Activated CD8-positive, alpha-beta memory T cell treated with anti-CD3 and anti-CD28 coated beads for 1 hour (primary cell): ENCODE measurements around the gene LHX2.

ENCODE experiments used
- DNase-seq, 2 donors: peaks; one replicate each; pipeline ENCODE4 v3.0.0-alpha.2; 2020; ENCODE audit warnings: low read depth in 1 of 2; ENCODE audit errors: extremely low read depth in 1 of 2

LHX2 gene

DNA sequence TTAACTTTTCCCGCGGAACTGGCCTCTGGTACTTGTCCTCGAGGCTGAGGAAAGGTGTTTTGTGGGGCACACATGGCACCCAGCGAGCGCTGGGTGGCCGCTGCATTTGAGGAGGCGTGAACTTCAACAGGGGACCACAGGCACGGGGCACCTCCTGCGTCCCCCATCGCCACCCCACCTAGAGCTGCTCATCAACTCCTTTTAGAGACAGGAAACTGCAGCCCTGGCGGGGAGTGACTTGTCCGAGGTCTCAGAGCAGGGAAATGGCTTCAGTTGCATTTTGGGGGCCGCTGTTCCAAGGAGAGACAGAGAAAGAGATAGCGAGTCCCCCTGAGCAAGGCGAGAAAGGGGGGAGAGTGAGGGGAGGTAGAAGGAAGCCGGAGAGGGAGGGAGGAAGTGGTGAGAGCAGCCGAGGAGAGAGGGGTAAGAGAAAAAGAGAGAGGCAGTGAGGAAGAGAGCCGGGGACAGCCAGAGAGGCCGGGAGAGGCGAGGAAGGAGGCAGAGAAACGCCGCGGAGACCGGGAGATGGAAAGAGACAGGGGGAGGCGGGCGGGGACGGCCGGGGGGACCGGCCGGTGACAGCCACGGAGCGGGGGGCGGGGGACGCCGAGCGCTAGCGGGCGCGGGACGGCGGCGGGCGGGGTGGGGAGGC, 12.5 kb upstream of the LHX2 start:
- no peak for DNase-seq

DNA sequence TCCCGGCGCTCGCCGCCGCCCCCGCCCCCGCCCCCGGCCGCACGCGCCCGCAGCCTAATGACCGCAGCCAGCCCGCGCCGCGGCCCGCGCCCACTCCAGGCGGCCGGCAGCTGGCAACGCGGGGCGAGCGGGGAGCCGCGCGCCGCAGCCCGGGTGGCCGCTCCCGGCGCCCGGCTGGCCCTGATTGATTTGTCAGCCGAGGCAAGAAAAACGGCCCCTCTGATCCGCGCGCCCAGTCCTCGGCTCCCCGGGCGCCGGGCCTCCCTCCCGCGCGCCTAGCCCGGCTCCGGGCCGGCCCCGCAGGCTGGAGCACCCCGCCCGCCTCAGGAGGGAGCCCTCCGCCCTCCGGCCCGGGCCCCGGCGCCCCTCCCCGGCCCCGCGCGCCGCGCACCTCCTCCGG, 11.9 kb upstream of the LHX2 start:
- DNase-seq: no peak

DNA sequence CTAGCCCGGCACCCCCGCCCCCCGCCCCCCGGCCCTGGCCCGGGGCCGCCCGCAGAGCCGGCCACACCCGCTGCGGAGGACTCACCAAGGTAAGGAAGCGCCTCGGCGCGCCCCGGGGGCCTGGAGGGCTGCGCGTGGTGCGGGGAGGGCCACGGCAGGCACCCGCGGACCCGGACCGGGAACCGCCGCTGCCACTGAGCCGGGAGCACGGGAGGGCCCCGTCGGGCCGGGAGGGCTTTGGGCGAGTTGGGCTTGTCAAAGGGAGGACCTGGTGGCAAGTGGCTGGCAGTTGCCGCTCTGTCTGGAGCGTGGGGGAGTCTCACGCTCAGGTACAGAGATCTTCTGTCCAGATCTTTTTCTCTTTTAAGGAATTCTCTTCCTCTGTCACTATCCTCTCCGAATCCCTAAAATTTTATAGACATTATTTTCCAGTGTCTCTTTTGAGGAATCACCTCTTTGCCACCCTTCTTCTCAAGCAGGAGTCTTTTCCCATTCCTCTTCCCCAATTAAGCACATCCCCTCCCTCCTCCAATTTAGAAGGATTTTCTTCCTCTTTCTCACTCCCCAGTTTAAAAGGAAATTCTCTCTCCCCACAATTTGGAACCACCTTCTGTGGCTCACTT, 11.3 kb upstream of the LHX2 start:
- no peak for DNase-seq

DNA sequence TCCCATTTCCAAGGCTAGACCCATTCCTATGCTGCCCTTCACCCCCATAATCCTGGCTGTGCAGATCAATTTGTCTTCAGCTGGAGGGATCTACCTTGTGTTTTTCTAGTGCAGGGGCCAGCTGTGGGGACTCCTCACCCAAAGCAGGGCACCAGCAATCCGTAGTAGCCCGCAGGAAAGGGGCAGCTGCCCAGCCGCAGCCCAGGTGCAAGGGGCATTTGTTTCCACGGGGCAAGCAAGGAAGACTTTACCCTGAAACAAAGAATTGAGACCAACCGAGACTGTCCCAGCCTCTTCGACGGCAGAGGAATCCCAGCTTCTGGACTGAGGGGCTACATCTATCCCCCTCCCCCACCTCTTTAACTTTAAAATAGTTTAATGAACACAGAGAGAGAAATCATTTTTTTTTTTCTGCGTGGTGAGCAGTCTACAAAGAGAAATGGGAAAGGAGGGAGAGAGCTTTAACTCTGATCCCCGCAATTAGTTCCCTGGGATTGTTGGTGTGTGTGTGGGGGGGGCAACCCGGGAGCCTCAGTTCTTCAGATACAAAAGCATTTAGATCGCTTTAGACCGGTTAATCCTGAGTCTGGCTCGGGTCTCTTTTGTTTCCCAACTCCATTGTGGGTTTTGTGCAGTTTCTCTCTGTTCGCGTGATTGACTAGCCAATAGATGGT, 10.6 kb upstream of the LHX2 start:
- DNase-seq: no peak

DNA sequence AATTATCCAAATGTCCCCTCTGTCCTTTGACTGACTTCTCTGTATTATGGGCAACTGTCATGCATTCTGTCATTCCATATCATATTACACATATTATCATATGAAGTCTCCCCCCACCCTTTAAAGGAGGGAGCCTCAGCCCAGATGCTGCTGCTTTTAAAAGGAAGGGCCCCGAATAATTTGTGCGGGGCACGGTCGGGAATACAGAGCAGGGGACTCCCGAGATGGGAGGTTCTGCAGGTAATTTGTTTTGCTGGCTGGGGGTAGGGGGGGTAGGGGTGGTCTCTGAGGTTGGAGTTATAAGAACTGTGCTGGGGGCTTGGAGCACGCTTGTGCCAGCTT, 10.1 kb upstream of the LHX2 start:
- DNase-seq: no peak

DNA sequence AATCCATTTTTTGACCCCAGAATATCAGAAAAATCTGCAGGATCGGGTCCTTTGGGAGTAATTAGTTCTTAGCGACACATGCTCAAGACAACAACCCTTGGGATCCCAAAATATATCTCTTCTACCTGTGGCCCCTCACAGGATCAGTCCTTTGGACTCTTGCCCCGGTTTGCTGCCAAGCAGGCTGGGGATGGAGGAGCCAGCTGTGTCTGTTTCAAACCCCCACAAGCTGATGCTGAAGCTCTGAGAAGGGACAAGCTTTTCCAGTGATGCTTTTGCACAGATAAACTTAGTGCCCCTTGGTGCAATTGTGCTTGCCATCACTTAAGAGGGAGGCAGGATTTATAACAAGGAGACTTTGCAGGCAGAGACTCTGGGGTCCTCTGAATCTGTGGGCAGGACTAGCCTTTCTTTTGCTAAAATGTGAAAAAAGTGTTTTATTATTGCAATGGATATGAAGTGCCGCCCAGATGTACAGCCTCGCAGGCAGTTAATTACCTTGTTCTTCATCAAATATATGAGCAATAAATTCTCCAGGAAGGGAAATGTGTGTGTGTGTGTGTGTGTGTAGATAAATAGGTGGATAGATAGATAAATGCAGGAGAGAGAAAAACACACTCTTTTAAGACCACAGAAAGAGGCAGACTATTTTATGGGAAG, 9.6 kb upstream of the LHX2 start:
- no peak for DNase-seq

DNA sequence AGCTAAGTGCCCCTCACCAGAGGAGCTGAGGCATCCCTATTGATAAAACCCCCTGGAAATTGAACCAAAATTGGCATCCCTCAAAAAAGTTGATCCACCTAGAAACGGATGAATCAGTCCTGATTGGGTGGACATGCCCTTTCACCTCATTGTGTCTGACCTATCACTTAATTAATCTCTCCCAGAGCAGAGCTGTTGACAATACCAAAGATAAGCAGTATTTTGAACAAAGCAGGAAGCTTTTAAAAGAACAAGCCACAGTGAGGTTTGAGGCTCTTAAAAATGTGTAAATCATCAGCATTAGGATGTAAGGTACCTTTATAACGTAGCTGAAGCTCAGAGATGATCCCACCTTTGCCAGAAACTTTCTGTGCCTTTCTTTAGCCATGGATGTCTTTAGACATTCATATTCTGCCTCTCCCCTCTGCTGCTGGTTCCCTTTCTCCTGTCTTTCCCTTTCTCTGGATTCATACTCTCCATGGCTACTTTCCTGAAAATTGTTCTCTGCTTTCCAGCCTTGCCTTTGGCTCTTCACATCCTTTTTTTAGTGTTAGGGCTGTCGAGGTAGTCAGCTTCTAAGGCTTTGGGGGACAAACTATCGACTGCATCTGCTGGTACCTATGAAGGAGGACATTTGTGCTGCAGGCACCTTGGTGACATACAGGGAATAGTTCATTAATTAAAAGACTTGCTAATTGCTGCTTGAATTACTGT, 7.8 kb upstream of the LHX2 start:
- no peak for DNase-seq

DNA sequence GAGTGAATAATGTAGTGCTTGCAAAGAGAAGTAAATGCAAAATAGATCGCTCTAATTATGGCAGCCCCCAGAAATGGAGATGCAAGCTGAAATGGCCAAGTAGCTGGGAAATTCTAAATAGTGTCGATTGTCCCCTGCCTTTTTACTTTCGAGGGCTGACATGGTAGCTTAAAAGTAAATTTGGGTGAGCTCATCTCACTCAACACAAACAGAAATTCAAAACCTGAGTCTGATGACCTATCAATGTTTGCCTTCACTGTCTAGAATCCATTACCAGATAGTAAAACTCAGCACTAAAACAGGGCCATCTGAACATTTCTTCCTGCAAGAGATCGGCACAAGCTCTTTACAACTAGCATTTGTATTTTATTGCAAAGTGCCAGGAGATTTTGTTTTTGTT, 7.0 kb upstream of the LHX2 start:
- DNase-seq: no peak

DNA sequence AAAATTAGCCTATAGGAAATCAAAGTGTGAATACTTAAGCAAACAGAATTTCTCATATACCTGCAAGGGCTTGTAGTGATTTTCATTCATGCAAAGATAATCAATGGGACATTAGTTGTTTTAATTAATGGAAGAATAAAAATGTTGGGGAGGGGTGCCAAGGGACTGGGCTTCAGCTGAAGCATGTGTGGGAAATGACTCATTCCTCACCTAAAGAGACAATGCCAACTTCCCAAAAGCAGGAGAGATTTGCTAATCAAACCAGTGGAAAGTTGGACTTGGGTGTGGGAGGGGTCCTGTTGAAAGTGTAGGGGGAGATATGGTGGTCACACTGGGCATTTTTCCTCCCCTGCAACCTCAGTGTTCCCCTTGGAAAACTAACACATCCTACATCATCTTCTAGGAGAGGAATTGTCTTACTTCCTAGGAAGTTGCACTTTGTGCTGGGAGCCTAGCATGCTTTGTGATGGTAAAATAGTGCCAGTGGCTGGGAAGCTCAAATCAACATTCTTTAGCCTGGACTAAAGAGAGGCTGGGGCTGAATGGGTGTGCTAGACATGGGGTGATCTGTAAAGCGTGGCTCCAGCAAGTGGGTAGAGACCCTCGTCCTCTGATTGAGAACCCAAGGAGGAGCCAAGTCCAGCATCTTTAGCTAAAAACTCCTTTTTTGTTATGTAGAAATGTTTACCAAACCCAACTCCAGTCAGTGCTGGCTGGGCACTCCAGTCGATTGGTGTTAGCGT, 6.4 kb upstream of the LHX2 start:
- no peak for DNase-seq

DNA sequence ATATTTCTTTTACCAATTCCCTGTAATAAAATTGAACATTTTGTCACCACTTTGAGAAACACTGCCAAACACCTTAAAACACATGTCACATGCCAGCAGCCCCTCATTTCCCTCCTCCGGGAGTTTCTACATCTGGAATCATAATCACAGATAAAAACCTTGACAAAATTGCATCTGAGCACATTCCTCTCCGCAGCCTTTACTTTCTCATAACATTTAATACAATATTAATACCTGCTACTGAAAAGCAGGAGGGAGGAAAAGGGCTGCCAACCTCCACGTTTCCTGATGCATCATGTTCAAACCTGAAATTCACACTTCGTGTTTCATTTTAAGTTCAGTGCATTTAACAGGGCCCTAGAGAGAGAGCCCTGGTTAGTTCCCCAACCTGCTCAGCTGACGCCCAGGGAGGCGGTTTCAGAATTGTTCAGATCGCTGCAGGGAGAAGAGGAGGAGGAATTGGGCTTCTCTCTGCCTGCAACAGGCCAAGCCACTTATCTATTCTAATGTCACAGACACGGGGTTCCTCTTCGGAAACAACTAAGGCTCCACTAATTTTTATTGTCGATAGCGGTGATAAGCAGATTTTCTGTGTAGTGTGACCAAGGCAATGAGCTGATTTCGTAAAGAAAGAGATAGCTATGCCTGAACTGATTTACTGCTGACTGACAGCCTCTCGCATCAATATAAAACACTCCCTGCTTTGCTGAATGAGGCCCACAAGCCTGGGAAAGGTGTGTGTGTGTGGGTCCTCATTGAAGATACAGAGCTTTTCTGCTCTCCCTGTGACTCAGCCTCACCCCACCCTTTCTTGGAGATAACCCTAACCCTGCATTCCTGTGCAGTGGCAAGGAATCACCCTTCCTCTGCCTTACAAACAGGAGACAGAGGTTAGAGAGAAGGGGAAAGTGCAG, 4.9 kb upstream of the LHX2 start:
- DNase-seq: no peak

DNA sequence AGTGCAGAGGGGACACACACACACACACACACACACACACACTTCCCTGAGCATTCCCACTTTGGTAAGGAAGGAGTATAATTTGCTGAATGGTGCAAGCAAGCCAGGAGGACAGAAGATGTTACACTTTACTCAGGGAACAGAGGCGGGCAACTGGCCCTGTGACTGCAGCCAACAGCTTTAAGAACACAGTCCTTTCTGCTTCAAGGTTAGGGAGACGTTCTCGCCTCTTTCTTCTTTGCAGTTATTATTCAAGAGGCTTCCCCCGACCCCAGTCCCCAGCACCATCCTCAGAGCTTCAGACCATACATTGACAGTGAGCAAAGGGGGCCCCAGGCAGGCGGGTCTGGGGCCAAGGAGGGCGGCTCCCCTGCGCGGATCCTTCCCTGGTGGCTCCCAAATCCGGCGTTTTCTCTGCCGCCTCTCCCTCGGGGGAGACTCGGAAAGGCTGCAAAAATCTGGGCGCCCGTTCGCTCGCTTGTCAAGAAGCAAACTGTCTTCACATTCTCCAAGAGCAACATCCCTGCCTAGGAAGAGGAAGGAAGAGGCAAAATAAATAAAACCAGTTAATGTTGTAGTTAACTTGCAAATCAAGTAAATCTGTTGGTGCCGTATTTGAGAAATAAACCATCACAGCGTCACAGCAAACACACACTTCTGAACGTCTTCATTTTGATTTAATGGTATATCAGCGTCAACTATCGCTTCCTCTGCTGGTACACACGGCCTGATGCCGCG, 3.8 kb upstream of the LHX2 start:
- DNase-seq: no peak

DNA sequence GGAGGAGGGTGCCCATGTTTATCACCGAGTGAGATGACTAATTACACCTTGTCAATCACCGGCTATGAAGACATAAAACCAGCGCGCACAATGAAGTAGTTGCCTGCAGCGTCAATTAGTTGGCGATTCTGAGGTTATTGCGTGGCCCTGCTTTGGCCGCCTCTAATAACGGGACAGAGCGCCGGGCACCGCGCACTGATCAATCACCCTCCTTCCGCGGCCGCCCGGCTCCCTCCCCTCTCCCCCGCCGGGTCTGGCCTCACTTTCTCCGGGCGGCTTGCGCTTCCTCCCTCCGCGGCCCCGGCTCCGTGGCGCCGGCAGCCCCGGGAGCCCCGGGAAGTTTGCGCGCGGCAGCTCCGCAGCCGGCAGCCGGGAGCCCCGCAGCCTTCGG, 3.3 kb upstream of the LHX2 start:
- no peak for DNase-seq

DNA sequence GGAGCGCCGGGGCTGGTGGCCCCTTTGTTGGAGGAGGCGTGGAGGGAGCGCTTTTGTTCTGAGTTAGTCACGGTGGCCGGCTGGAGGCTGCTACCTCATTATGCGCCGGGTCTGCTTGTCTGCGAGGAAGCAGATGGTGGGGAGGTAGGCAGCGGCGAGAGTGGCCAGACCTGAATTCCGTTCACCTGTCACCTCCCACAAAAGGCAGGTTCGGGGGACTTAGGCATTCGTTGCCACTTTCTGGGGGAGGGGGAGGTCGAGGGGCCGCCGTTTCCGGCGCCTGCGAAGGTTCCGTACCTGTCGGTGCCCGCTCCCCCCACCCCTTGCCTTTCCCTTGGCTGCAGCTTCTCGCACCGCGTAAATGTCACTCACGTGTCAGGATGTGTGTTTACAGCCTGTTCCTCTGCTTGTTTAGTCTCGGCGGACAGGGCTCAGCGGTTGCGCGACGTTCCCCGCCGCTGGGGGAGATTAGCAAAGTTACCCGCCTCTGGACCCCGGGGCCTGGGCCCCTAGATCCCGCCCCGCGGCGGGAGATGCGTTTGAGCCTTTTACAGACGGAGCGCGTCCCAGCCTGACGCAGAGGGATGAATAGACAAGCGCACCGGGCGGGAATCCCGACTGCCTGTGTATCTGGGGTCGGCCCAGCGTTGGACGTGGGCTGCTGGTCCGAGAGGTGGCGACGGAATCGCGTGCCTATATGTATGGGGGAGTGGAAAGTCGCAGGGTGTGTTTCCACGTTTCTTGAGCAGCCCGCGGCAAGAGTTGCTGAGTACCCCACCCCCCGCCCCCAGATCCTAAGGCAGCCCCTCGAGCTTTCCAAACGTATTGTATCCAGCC, 2.7 kb upstream of the LHX2 start:
- no peak for DNase-seq

DNA sequence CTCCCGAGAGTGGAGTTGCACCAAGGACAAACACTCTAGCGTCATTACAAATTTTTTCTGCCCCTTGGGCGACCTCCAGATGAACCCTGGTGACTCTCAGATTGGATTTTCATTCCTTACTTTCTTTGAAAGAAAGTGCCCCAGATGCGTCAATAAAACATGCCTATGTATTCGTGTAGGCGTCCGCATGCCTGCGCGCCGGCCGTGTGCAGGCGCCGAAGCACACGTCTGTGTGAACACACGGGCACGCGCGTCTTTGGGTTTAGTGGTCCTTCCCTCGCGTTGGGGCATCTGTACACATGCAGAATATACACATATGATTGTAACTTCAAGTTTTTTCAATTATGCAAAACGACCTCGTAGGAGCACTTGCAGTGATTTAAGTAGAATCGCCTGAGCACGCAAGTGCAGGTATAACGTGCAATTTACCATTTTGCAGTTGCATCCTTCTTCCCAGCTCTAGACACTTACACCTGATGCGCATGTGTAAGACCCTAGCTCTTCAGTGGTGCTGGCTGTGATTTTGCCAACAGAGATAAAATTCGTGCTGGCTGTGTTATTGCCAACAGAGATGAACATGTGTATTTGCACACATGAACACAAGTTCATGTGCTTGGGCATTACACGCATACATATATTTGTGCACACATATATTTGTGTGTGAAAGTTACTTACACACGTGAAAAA, 1.9 kb upstream of the LHX2 start:
- DNase-seq: no peak

DNA sequence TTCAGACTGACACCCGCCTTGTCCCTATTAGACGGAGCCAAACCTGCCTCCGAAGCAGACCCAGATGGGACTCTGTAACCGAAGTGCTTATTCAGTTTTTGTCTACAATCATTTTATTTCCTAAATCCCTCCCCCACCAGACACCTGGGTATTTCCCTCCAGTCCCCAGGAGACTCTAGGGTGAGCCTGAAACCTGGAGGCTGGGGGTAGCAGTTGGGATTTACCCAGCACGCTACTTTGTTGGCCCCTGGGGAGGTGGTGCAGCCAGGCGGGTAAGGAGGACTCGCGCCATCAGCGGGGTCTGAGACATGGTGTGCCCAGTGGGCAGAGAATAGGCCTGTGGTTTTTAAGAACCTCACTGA, 1.3 kb upstream of the LHX2 start:
- DNase-seq: no peak

DNA sequence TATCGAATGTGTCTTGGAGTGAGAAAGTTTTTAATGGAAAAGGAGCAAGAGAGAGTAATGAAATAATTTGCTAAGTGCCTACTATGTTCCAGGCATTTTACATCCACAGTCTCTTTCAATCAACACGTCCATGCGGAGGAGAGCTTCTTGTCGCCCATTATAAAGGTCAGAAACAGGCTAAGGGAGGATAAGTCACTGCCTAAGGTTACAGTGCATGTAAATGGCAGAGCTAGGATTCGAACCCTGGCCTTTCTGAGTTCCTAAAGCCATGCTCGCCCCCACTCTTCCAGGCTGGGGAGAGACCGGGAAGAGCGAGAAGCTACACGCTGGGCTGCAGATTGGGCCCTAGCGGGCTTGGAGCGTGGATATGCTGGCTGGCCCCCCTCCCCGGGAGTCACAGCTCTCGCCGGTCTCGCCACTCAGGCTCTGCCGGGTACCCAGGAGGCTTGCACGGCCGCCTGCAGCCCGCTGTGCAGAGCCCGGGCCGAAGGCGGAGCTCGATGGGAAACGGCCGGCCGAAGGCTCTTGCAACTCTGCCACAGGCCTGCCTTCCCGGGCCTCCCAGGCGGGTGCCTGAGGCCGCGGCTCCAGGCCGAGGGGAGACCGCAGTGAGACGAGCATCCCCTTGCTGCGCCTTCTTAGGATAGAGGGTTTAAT, 775 bp upstream of the LHX2 start:
- DNase-seq: no peak
